Effector memory CD8-positive, alpha-beta T cell (primary cell): ENCODE data around the gene IP6K1.

Experiments
- ATAC-seq: fragments of 150-1000 bp; cut with Tn5 transposase; replicated peaks from 2 replicates; pipeline ENCODE4 v1.10.0; 2021; ENCODE audit warnings: mild to moderate bottlenecking, moderate library complexity
- DNase-seq, 3 experiments: peaks; one replicate each; pipeline ENCODE4 v3.0.0; 2021
- H3K27ac Mint-ChIP-seq, 2 donors: one replicate each; pipeline ENCODE4 v1.8.0; 2022; ENCODE audit warnings: mild to moderate bottlenecking in 2 of 2, mixed read lengths in 2 of 2, moderate library complexity in 2 of 2
- H3K27me3 Mint-ChIP-seq, 2 donors: one replicate each; pipeline ENCODE4 v1.8.0; 2022; ENCODE audit warnings: mixed read lengths in 2 of 2
- H3K36me3 Mint-ChIP-seq: one replicate; pipeline ENCODE4 v1.8.0; 2022; ENCODE audit warnings: mild to moderate bottlenecking, moderate library complexity, mixed read lengths; ENCODE audit not compliant: insufficient read depth
- H3K4me1 Mint-ChIP-seq, 2 donors: one replicate each; pipeline ENCODE4 v1.8.0; 2022; ENCODE audit warnings: low read depth in 2 of 2, mixed read lengths in 2 of 2
- H3K4me3 Mint-ChIP-seq, 2 donors: one replicate each; pipeline ENCODE4 v1.8.0; 2022; ENCODE audit warnings: mild to moderate bottlenecking in 2 of 2, mixed read lengths in 2 of 2, moderate library complexity in 2 of 2
- H3K9me3 Mint-ChIP-seq, 2 donors: one replicate each; pipeline ENCODE4 v1.8.0; 2022; ENCODE audit warnings: mixed read lengths in 2 of 2

Gene IP6K1

DNA sequence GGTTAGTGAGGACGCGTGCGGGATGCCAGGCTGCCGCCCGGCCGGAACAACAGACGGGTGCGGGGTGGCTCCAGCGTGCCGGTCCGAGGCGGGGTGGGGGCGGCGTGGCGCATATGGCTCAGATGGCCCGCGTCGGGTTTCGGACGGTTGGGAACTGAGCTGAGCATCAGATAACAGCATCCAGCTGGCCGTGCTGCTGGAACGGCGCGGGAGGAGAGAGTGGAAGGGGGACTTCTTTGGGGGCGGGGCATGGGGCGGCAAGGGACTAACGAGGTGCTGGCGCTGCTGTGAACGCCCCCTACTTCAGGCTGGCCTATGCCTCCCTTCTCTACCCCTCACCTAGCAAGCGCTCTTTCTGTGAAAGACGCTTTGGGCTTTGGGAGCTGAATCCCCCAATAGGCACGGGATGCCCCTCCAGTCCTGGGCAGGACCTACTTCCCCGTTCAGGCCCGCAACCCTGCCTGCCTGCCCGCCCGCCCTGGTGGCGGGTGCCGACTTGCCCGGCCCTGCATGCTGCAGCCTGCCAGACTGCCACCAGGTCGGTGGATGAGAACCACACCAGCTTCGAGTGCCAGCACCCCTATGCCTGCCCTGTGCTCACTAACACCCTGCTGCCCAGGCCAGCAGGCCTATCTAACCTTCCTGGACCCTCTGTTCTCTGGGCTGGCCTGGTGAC, 17.3 kb upstream of the IP6K1 start:
- H3K27ac Mint-ChIP-seq = peak overlapping the region in 1 of 2 donors; percentile 92
- ATAC-seq = peak; percentile 21

DNA sequence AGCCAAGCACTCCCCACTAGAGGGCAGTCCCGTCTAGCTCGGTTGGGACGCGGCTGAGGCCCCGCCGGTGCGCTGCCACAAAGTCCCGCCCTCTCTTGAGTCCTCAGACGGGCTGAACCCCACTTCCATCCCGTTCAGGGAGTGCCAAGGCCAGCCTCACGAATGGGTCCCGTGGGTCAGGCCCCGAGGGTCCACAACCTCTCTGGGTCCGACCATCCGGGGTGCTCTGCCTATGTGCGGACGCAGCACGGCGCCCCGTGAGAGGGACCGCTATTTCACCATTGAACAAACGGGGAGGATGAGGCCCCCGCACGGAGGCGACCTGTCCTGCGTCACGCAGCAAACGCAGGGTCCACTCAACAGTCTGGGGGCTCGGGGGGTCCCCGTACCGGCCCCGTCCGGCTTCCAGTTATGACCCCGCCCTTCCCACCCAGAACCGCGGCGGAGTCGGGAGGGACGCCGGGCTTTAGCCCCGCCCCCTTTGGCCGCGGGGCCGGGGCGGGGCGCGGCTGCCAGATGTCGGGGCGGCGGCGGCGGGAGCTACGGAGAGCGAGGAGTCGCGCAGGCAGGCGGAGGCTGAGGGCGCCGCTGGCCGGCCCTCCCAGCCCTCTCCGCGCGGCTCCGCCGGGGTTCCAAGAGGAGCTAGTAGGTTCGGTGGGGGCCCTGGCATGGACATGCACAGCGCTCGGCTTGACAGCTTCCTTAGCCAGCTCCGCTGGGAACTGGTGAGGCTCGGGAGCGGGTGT, 16.6 kb upstream of the IP6K1 start, which contains the start of gene INKA1:
TSS of gene INKA1 (plus strand) at position 543 of the 746 bp plus-strand sequence. CDS start at position 675, 132 bp downstream.
- no peaks in the 10 kb centered on the region for H3K27me3 Mint-ChIP-seq
- peaks cover 3% of the 10 kb centered on the region for H3K36me3 Mint-ChIP-seq
- H3K27ac Mint-ChIP-seq = peak within 1 kb of the TSS; percentile 92
- DNase-seq = peak; percentile 86 to 89 (median 88)
- H3K4me1 Mint-ChIP-seq = peaks cover 22% of the 10 kb centered on the region in 2 donors
- ATAC-seq = peak; percentile 87
- peak within 1 kb of the TSS; percentile 77 to 82 for H3K4me3 Mint-ChIP-seq
- H3K9me3 Mint-ChIP-seq = no peaks in the 10 kb centered on the region

More for the DNA sequence above, 17.3 kb upstream of the IP6K1 start:
- Mint-ChIP-seq H3K4me3 (peak overlapping the region; percentile 77 to 82), H3K27me3 (no peaks in the 10 kb centered on the region), H3K9me3 (no peaks in the 10 kb centered on the region), H3K36me3 (peaks cover 3% of the 10 kb centered on the region), H3K4me1 (peaks cover 22% of the 10 kb centered on the region in 2 donors)
- peak; percentile 32 to 40 (median 34) for DNase-seq

DNA sequence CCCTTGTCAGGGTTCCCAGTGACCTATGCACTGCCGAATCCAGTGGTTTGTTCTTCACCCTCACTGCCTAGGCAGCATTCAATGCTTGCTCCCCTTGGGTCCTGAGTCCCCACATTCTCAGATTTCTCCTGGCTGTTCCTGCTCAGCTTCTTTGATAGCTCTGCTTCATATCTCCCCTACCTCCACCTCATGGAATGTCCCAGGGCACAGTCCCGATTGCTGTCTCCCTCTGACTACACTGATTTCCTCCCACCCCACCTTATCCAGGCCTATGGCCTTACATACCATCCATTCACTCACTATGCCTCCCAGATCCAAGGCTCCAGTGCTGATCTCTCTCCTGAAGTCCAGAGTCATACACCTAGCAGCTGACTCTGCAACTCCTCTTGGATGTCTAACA, 14.8 kb upstream of the IP6K1 start:
- Mint-ChIP-seq H3K27me3 (no peaks in the 10 kb centered on the region), H3K27ac (no peak overlapping the region), H3K9me3 (no peaks in the 10 kb centered on the region), H3K4me1 (peaks cover 16 to 18% of the 10 kb centered on the region in 2 donors), H3K4me3 (peak overlapping the region in 1 of 2 donors; percentile 82), H3K36me3 (peaks cover 3% of the 10 kb centered on the region)
- ATAC-seq = no peak
- no peak for DNase-seq

DNA sequence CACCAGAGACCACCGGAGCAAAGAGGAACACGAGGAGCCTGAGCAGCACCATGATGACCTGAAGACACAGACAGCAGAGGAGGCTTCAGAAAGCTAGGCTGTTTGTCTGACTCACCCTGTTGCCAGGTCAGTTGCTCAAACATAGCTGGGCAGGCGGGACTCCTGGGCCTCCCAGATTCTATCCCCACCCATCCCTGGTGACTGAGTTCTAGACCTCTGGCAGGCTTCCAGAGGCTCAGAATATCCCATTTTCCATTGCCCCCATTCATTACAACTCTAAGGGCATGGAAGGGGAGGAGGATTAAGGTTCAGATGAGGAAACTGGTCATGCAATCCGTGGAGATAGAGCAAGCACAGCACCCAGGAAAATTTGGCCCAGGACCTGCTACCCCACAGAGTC, 13.4 kb upstream of the IP6K1 start, which contains the start of gene CDHR4:
TSS of gene CDHR4 (minus strand) at position 113 of the 400 bp plus-strand sequence. CDS start at position 52, 61 bp downstream.
- DNase-seq (no peak), ATAC-seq (no peak)
- Mint-ChIP-seq H3K9me3 (no peaks in the 10 kb centered on the region), H3K4me1 (peaks cover 11 to 12% of the 10 kb centered on the region in 2 donors), H3K36me3 (peaks cover 3% of the 10 kb centered on the region), H3K27ac (peak within 1 kb of the TSS in 1 of 2 donors; percentile 13), H3K4me3 (no peak within 1 kb of the TSS), H3K27me3 (no peaks in the 10 kb centered on the region)

DNA sequence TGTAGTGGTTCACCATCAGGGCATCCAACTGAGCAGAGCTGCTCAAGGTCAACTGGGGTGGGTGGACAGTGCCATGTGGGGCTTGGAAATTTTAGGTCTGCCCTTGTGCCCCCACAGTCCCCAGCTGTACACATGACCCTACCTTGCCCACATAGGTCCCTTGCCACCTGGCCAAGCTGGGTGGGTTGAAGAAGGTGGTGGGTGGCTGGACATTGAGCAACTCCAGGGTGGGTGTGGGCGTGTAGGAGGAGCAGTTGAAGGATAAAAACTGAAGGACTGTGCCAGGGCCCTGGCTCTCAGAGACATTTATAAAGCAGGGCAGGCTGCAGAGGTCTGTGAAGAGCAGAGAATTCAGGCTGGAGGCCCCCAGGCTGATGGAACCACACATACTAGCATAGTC, 12.8 kb upstream of the IP6K1 start:
- no peaks in the 10 kb centered on the region for H3K9me3 Mint-ChIP-seq
- peaks cover 3% of the 10 kb centered on the region for H3K36me3 Mint-ChIP-seq
- no peak for DNase-seq
- peaks cover 11% of the 10 kb centered on the region in 2 donors for H3K4me1 Mint-ChIP-seq
- no peaks in the 10 kb centered on the region for H3K27me3 Mint-ChIP-seq
- H3K4me3 Mint-ChIP-seq = no peak overlapping the region
- ATAC-seq = no peak
- peak overlapping the region in 1 of 2 donors; percentile 13 for H3K27ac Mint-ChIP-seq

DNA sequence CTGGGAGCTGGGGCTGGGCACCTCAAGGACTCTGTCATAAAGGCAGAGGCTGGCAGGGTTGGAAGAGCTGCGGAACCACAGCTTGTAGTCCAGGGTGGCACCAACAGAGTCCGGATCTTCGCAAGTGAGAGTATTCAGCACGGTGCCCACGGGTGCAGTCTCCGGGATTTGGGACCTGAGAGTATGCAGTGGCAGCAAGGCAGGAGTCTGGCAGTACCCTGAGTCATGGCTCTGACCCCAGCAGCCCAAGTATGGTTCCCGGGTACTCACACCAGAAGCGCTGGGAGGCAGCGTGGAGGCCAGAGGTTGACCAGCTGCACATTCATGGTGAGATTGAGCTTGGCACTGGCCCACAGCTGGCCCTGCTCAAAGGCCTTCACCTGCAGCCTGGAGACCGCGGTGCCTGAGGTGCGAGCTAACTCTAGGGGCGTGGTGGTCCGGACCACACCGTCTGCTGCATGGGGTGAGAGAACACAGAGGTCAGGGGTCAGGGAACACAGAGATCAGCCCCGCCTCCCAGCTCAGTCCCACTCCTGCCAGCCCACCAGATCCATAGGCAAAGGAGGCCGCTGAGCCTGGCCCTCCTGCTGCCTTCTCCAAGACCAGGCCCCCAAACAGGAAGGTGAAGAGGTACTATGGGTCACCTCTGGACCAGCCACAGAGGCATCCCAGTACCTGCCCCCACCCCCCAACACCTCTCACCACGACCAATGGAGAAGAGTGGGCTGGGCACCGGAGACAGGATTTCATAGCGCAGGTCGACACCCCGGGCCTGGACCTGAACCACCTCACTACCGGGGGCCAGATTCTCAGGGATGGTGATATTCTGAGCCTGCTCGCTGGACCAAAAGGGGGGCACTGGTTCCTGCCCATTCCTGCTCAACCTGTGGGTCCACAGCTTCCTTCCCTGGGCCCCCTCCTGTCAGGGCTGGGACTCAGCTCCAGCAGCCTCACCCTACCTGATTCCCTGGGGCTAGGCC, 8.9 kb upstream of the IP6K1 start:
- Mint-ChIP-seq H3K4me1 (peaks cover 0 to 2% of the 10 kb centered on the region in 2 donors), H3K36me3 (peaks cover 5% of the 10 kb centered on the region), H3K27me3 (no peaks in the 10 kb centered on the region), H3K9me3 (no peaks in the 10 kb centered on the region), H3K27ac (peak overlapping the region in 1 of 2 donors; percentile 23), H3K4me3 (no peak overlapping the region)
- no peak for DNase-seq
- ATAC-seq = no peak

DNA sequence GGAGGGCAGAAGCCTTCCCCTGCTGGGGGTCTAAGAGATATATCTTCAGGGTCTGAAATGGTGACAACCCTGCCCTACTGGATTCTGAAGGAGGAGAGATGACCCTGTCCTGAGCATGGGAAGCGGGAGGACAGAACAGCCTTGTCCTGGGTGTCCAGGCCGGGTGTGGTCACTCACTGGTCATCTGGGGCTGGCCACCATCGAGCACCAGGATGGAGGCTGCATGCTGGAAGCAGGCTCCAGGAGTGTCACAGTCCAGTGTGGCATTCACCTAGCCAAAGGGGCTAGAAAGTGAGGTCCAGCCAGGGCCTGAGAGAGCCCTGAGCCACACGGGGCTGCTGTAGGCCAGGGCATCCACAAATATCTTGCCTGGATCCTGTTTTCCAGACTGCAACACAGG, 8.1 kb upstream of the IP6K1 start:
- Mint-ChIP-seq H3K27me3 (no peaks in the 10 kb centered on the region), H3K36me3 (peaks cover 10% of the 10 kb centered on the region), H3K4me3 (no peak overlapping the region), H3K9me3 (no peaks in the 10 kb centered on the region), H3K27ac (no peak overlapping the region), H3K4me1 (peaks cover 0 to 5% of the 10 kb centered on the region in 2 donors)
- DNase-seq (no peak), ATAC-seq (no peak)

DNA sequence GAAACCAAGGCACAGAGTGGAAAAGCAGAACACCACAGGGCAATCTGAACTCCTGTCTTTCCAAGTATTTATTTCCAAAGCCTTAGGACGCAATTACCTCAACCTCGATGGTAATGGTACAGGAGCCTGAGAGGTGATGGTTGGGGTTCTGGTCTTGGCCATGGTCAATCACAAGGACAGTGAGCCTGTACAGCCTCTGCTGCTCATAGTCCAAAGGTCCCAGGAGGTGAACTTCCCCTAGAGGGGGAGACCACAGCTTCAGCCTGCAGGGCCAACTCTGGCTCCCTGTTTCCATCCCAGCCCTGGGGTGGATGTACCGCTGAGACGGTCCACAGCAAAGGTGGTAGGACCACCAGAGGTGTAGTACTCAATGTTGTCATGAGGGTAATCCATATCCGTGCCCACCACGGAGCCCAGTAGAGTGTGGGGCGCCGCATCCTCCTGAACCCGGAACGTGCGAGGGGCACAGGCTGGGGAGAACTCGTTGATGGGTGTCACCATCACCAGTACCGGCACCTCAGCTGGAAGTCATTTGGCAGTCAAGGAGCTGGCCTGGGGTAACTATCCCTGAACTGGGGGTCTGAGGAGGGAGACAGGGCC, 7.2 kb upstream of the IP6K1 start:
- Mint-ChIP-seq H3K4me1 (peaks cover 0 to 5% of the 10 kb centered on the region in 2 donors), H3K27ac (peak overlapping the region in 1 of 2 donors; percentile 20), H3K9me3 (no peaks in the 10 kb centered on the region), H3K27me3 (no peaks in the 10 kb centered on the region), H3K36me3 (peaks cover 10% of the 10 kb centered on the region), H3K4me3 (no peak overlapping the region)
- no peak for DNase-seq
- no peak for ATAC-seq

DNA sequence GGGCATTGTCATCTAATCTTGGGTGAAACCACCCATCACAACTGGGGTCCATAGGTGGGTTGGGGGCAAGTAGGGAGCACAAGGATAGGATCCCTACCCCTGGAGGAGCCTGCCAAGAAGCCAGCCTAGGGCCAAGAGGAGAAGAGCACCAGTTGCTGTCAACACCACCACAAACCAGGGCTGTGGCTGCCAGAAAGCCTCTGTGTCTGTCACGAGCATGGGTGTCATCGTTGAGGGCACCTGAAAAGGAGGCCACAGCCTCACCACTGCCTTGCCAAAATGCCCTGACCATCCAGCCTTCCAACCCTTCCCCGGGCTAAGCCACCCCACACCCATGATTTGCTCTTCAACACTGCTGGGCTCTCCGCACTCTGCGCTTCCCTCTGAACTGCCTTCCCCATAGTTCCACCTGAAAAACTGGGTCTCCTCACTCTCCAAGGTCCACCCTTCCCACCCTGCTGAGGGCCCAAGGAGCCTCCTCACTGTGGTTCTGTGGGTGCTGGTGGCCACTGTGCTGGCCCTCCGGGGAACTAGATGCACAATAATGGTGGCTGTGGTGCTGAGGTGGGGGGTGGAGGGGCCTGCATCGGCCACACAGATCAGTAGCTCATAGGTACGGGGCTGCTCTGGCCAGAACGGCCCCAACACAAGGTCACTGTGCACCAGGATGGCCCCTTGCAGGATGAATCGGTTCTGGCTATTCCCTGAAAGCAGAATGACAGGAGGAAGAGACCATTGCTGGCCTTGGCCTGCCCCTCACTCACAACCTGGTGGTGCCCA, 6.2 kb upstream of the IP6K1 start:
- Mint-ChIP-seq H3K36me3 (peaks cover 10% of the 10 kb centered on the region), H3K4me1 (peaks cover 0 to 5% of the 10 kb centered on the region in 2 donors), H3K27ac (no peak overlapping the region), H3K27me3 (no peaks in the 10 kb centered on the region), H3K9me3 (no peaks in the 10 kb centered on the region), H3K4me3 (no peak overlapping the region)
- no peak for DNase-seq
- no peak for ATAC-seq

DNA sequence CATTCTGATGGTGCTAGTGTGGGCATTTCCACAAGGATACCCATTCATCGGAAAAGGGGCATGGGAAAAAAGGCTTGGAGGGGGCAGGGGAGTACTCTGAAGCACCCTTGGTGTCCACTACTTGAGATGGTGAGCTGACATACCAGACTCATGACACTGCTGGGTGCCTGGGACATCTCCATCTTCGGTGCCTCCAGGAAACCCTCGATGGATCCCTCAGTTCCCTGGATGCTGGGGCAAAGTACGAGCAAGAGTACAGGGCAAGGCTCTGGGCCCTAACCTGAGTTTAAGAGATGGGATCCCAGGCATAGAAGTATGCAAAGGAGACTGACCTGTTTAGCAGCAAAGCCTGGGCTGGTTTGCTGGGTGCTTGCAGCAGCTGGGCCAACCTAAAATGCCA, 5.2 kb upstream of the IP6K1 start:
- H3K36me3 Mint-ChIP-seq = peaks cover 12% of the 10 kb centered on the region
- H3K27me3 Mint-ChIP-seq = no peaks in the 10 kb centered on the region
- peaks cover 6 to 13% of the 10 kb centered on the region in 2 donors for H3K4me1 Mint-ChIP-seq
- no peaks in the 10 kb centered on the region for H3K9me3 Mint-ChIP-seq
- H3K27ac Mint-ChIP-seq = no peak overlapping the region
- ATAC-seq = no peak
- no peak for DNase-seq
- no peak overlapping the region for H3K4me3 Mint-ChIP-seq

DNA sequence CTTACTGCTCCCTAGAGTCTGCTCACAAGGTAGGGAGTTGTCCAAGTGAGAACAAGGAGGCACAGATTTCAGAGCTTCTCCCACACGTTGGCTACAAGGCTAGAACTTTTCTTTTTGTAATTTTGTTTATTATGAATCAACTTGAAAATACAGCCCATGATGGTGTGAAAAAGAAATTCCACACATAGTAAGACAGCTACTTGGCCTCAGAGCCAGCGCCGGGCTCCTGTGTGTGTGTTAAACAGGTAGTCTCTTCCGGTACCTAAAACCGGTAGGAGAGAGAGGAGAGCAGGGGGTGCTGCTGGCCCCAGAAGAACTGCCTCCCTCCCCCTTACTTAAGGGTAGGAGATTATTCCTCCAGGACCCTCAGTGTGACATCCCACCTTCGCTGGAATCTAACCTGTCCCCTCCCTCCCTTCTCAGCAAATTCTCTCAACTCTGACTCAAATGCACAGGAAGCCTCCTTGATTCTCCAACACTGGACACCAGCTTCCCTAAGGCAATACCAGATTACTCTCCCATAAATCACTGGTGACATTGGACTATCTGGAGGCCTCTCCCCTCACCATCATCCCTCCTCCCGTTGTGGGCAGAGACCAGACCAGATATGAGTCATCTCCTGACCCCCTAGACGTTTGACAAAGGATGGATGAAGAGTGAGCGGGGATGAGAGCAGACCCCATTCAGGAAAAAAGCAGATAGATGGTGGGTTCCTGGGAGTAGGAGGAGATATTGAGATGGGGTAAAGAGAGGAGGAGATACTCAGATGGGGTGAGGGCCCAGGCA, 4.5 kb upstream of the IP6K1 start:
- no peak for DNase-seq
- peaks cover 17% of the 10 kb centered on the region for H3K36me3 Mint-ChIP-seq
- peak overlapping the region; percentile 87 to 93 for H3K27ac Mint-ChIP-seq
- peaks cover 8 to 14% of the 10 kb centered on the region in 2 donors for H3K4me1 Mint-ChIP-seq
- no peaks in the 10 kb centered on the region for H3K9me3 Mint-ChIP-seq
- H3K4me3 Mint-ChIP-seq = no peak overlapping the region
- no peak for ATAC-seq
- H3K27me3 Mint-ChIP-seq = no peaks in the 10 kb centered on the region
